ENCODE data around the gene CHST15.

CHST15 gene

GRCh38 chr10:124086097-124086710 is 7.2 kb downstream of the CHST15 start:
- peaks cover 22% of the 10 kb centered on the region for H3K27me3 ChIP-seq (ENCODE audit: insufficient read depth, low read length)
- H3K4me1 ChIP-seq (ENCODE audit: insufficient read depth, low read length): no peaks in the 10 kb centered on the region
- H3K27ac ChIP-seq (ENCODE audit: low read length): no peak overlapping the region
- no peak overlapping the region for H3K4me3 ChIP-seq (ENCODE audit: low read length)
- no peaks in the 10 kb centered on the region for H3K36me3 ChIP-seq (ENCODE audit: insufficient read depth, low read depth, low read length)
- H3K9me3 ChIP-seq (ENCODE audit: insufficient read depth, low read depth, low read length): no peaks in the 10 kb centered on the region
- H3K9ac ChIP-seq (ENCODE audit: low read depth, low read length): no peak overlapping the region

DNA sequence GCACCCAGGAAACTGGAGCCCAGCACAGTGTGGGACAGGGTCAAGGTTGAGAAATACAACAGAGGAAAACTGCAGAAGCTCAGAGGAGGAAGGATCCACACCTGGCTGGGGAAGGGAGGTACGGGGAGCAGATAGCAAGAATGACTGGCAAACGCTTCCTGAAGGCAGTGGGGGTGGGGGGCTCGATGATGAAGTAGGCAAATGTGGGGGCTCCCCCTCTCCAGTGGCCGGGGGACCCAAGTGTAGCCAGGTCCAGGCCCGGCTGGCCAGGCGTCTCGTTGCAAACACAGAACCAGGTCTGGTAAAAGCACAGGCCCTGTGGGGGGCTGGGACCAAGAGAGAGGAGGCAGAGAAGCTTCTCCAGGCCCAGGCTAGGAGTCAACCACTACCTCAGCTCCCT is 7.7 kb downstream of the CHST15 start:
- no peaks in the 10 kb centered on the region for H3K9me3 ChIP-seq (ENCODE audit: insufficient read depth, low read depth, low read length)
- no peaks in the 10 kb centered on the region for H3K36me3 ChIP-seq (ENCODE audit: insufficient read depth, low read depth, low read length)
- H3K4me3 ChIP-seq (ENCODE audit: low read length): no peak overlapping the region
- H3K27ac ChIP-seq (ENCODE audit: low read length): no peak overlapping the region
- H3K4me1 ChIP-seq (ENCODE audit: insufficient read depth, low read length): no peaks in the 10 kb centered on the region
- no peak overlapping the region for H3K9ac ChIP-seq (ENCODE audit: low read depth, low read length)
- peaks cover 17% of the 10 kb centered on the region for H3K27me3 ChIP-seq (ENCODE audit: insufficient read depth, low read length)

DNA sequence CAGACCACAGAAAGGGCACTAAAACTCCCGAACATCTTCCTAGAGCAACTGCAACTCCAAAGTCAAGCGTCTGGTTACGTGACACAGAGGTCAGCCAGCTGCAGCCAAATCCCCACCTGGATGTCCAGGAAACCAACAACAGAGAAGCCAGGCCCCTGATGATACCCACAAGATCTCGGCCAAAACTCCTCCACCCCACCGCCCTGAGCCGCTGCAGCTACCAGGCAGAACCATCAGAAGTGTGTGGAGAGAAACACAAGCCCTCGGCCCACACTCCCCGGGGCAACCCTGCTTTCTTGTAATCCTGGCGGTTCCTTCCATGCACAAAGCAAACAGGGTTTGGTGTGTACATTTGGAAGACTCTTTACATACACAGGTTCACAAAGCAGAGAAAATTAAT is 8.7 kb downstream of the CHST15 start:
- Histone ChIP-seq H3K27ac (ENCODE audit: low read length) (no peak overlapping the region), H3K9ac (ENCODE audit: low read depth, low read length) (no peak overlapping the region), H3K4me3 (ENCODE audit: low read length) (no peak overlapping the region), H3K27me3 (ENCODE audit: insufficient read depth, low read length) (peaks cover 7% of the 10 kb centered on the region; the same call in 1 of the 2 replicates), H3K36me3 (ENCODE audit: insufficient read depth, low read depth, low read length) (no peaks in the 10 kb centered on the region), H3K4me1 (ENCODE audit: insufficient read depth, low read length) (no peaks in the 10 kb centered on the region), H3K9me3 (ENCODE audit: insufficient read depth, low read depth, low read length) (no peaks in the 10 kb centered on the region)

DNA sequence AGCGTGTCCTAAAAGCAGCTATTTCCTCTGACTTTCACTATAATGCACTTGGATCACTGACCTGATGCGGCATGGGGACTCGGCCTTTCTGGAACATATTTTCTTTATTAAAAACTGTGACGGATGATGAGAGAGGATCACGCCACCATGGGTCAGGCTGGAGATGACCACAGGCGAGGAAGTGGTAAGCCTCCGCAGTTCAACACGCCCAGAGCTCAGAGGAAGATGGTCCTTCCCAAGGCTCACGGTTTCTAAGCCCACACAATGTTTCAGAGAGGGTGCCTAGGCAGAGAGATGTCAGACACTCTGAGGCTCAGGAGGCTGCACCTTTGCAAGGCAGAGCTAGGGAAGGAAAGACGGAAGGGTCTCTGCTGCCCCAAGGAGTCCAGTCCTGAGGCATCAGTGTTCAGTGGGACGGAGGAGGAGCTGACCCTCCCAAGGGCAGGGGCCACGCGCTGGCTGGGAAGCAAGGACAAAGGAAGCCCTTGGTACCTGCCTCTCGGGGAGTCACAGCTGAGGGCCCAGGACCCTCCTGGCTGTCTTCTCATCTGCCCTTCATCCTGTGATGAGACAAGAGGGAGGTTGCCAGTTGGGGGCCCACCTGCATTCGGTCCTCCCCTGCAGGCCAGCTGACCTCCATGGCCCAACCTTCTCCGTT is 9.5 kb downstream of the CHST15 start:
- H3K36me3 ChIP-seq (ENCODE audit: insufficient read depth, low read depth, low read length): no peaks in the 10 kb centered on the region
- H3K4me1 ChIP-seq (ENCODE audit: insufficient read depth, low read length): no peaks in the 10 kb centered on the region
- no peak overlapping the region for H3K27ac ChIP-seq (ENCODE audit: low read length)
- no peak overlapping the region for H3K4me3 ChIP-seq (ENCODE audit: low read length)
- H3K9me3 ChIP-seq (ENCODE audit: insufficient read depth, low read depth, low read length): no peaks in the 10 kb centered on the region
- no peaks in the 10 kb centered on the region for H3K27me3 ChIP-seq (ENCODE audit: insufficient read depth, low read length)
- H3K9ac ChIP-seq (ENCODE audit: low read depth, low read length): no peak overlapping the region

DNA sequence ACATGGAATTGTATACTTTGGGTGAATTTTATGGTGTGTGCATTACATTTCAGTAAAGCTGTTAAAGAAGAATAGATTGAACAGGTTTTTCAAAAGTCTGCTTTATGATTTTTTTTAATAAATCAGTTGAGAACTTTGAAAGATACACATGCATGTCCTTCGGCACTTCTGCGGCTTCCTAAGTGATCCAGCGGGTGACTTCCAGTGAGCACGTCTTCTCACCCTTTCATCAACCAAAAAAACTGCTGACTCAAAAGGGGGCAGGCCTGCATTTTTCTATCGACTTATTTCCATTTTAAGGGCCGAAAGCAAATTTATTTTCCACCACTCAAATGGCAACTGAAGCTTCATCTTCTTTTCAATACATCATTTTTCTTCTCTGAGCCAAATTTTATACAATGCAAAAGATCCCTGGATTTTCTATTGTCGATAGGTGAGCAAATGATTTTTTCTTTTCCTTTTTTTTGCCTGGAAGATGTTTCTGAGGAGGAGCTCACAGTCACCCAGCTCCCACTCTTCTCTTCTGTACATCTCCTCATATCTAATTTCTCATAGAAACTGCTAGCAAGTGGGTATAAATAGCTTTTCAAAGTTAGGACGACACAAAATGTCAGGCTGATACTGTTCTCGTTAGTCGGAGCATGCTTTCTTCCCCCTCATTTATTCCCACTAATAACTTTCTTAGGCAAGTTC is 10.2 kb downstream of the CHST15 start:
- Histone ChIP-seq H3K27me3 (ENCODE audit: insufficient read depth, low read length) (no peaks in the 10 kb centered on the region), H3K9ac (ENCODE audit: low read depth, low read length) (no peak overlapping the region), H3K36me3 (ENCODE audit: insufficient read depth, low read depth, low read length) (no peaks in the 10 kb centered on the region), H3K4me1 (ENCODE audit: insufficient read depth, low read length) (no peaks in the 10 kb centered on the region), H3K4me3 (ENCODE audit: low read length) (no peak overlapping the region), H3K9me3 (ENCODE audit: insufficient read depth, low read depth, low read length) (no peaks in the 10 kb centered on the region), H3K27ac (ENCODE audit: low read length) (no peak overlapping the region)

DNA sequence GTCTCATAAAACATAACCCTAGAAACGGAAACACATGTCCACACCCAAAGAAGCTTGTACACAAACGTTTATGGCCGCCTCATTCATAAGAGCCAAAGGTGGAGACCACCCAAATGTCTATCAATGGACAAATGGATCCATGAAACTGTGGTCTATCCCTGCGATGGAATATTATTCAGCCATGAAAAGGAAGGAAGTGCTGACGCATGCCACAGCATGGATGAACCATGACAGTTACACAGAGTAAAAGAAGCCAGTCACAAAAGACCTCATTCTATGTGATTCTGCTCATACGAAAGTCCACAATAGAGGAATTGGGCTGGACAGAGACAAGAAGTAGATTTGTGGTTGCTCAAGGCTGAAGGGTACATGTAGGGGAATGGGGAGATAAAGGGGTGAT is 10.8 kb downstream of the CHST15 start:
- no peak overlapping the region for H3K27ac ChIP-seq (ENCODE audit: low read length)
- H3K4me1 ChIP-seq (ENCODE audit: insufficient read depth, low read length): no peaks in the 10 kb centered on the region
- H3K36me3 ChIP-seq (ENCODE audit: insufficient read depth, low read depth, low read length): no peaks in the 10 kb centered on the region

DNA sequence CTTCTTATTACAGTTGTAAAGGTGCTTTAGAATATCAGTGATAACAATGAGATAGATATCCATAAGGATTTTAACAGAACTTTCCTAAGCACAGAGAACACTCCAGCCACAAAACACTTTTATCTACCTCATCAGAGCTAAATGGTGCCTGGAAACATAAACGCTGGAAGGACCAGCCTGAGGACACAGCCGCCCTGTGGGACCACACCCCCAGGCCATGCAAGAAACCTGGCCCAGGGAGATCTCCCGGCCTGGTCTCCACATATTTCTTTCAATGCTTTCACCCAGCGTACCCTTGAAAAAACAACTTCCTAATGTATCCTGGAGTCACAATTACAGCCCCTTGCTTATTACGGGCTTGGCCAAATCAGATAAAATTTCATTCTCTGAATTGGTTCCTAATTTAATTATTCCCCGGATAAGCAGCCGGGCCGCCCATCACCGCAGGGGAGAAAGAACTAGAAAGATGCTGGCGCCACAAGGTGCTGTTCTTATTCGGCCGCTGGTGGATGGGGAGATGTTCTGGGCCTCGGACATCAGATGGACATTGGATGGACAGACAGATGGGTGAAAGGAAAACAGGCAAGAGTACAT is 11.8 kb downstream of the CHST15 start:
- no peak overlapping the region for H3K4me3 ChIP-seq (ENCODE audit: low read length)
- no peaks in the 10 kb centered on the region for H3K27me3 ChIP-seq (ENCODE audit: insufficient read depth, low read length)
- no peaks in the 10 kb centered on the region for H3K4me1 ChIP-seq (ENCODE audit: insufficient read depth, low read length)
- no peak overlapping the region for H3K27ac ChIP-seq (ENCODE audit: low read length)
- H3K36me3 ChIP-seq (ENCODE audit: insufficient read depth, low read depth, low read length): no peaks in the 10 kb centered on the region
- H3K9me3 ChIP-seq (ENCODE audit: insufficient read depth, low read depth, low read length): no peaks in the 10 kb centered on the region
- H3K9ac ChIP-seq (ENCODE audit: low read depth, low read length): no peak overlapping the region

More for the DNA sequence above, 10.8 kb downstream of the CHST15 start:
- no peak overlapping the region for H3K4me3 ChIP-seq (ENCODE audit: low read length)
- H3K9me3 ChIP-seq (ENCODE audit: insufficient read depth, low read depth, low read length): no peaks in the 10 kb centered on the region
- no peaks in the 10 kb centered on the region for H3K27me3 ChIP-seq (ENCODE audit: insufficient read depth, low read length)
- no peak overlapping the region for H3K9ac ChIP-seq (ENCODE audit: low read depth, low read length)

DNA sequence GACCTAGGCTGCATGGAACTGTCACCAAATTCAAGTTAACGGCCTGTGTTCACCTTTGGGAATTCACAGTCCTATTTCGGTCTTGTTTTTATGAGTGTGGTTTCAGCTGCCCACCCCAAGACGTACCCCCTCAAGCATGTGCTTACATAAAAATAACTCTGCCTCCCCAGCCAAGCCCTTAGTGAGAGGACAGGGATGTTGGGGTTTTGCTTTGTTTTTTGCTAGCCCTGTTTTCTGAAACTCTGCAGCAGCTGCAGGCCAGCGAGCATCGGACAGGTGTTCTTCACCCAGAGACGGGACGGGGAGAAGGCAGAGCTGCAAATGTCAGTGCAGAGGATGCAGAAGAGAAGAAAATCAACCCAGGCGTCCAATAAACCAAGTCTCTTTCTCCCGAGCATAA is 13.5 kb downstream of the CHST15 start:
- H3K4me3 ChIP-seq (ENCODE audit: low read length): no peak overlapping the region
- H3K27me3 ChIP-seq (ENCODE audit: insufficient read depth, low read length): no peaks in the 10 kb centered on the region
- H3K27ac ChIP-seq (ENCODE audit: low read length): no peak overlapping the region
- H3K36me3 ChIP-seq (ENCODE audit: insufficient read depth, low read depth, low read length): no peaks in the 10 kb centered on the region
- no peaks in the 10 kb centered on the region for H3K9me3 ChIP-seq (ENCODE audit: insufficient read depth, low read depth, low read length)
- peaks cover 8% of the 10 kb centered on the region; the same call in 1 of the 2 replicates for H3K4me1 ChIP-seq (ENCODE audit: insufficient read depth, low read length)
- H3K9ac ChIP-seq (ENCODE audit: low read depth, low read length): no peak overlapping the region

DNA sequence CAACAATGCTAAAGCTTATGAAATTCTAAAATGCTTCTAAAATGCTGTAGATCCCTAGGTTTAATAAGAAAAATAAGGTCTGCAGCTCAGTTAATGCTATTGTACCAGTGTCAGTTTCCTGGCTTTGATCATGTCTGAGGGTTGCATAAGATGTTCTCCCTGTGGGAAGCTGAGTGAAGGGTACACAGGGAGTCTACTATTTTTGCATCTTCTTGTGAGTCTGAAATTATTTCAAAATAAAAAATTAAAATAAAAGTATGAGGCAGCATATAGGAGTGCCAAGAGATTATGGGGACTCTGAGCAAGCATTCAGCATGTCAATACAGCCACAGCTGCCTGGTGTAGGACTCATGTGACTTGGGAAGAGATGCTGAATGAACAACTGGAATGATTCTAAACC is 14.7 kb downstream of the CHST15 start:
- no peak overlapping the region for H3K4me3 ChIP-seq (ENCODE audit: low read length)

GRCh38 chr10:124078028-124078427 is 15.4 kb downstream of the CHST15 start:
- H3K4me3 ChIP-seq (ENCODE audit: low read length): no peak overlapping the region
- H3K27ac ChIP-seq (ENCODE audit: low read length): no peak overlapping the region
- no peaks in the 10 kb centered on the region for H3K27me3 ChIP-seq (ENCODE audit: insufficient read depth, low read length)
- H3K4me1 ChIP-seq (ENCODE audit: insufficient read depth, low read length): peaks cover 9% of the 10 kb centered on the region; the same call in 1 of the 2 replicates
- H3K36me3 ChIP-seq (ENCODE audit: insufficient read depth, low read depth, low read length): no peaks in the 10 kb centered on the region
- H3K9me3 ChIP-seq (ENCODE audit: insufficient read depth, low read depth, low read length): no peaks in the 10 kb centered on the region
- no peak overlapping the region for H3K9ac ChIP-seq (ENCODE audit: low read depth, low read length)

More for the DNA sequence above, 14.7 kb downstream of the CHST15 start:
- Histone ChIP-seq H3K4me1 (ENCODE audit: insufficient read depth, low read length) (peaks cover 9% of the 10 kb centered on the region; the same call in 1 of the 2 replicates), H3K27me3 (ENCODE audit: insufficient read depth, low read length) (no peaks in the 10 kb centered on the region), H3K9ac (ENCODE audit: low read depth, low read length) (no peak overlapping the region), H3K27ac (ENCODE audit: low read length) (no peak overlapping the region), H3K36me3 (ENCODE audit: insufficient read depth, low read depth, low read length) (no peaks in the 10 kb centered on the region), H3K9me3 (ENCODE audit: insufficient read depth, low read depth, low read length) (no peaks in the 10 kb centered on the region)

GRCh38 chr10:124077208-124077993 is 16.0 kb downstream of the CHST15 start:
- no peak overlapping the region for H3K27ac ChIP-seq (ENCODE audit: low read length)
- H3K36me3 ChIP-seq (ENCODE audit: insufficient read depth, low read depth, low read length): no peaks in the 10 kb centered on the region
- H3K4me3 ChIP-seq (ENCODE audit: low read length): no peak overlapping the region
- peaks cover 9% of the 10 kb centered on the region; the same call in 1 of the 2 replicates for H3K4me1 ChIP-seq (ENCODE audit: insufficient read depth, low read length)
- no peaks in the 10 kb centered on the region for H3K27me3 ChIP-seq (ENCODE audit: insufficient read depth, low read length)
- H3K9me3 ChIP-seq (ENCODE audit: insufficient read depth, low read depth, low read length): no peaks in the 10 kb centered on the region
- no peak overlapping the region for H3K9ac ChIP-seq (ENCODE audit: low read depth, low read length)

Data from iPS-20b (cell line).